Parathyroid adenoma (tissue), 2 donors: ENCODE data around the gene UBAC1.

Experiments
- H2AFZ ChIP-seq: fragments of 300-600 bp; sonication (generic); one replicate; pipeline ENCODE4 v1.7.0; 2017; ENCODE audit warnings: antibody characterized with exemption, mild to moderate bottlenecking
- H3K27ac ChIP-seq: fragments of 300-600 bp; sonication (generic); one replicate; pipeline ENCODE4 v1.7.0; 2017
- H3K27me3 ChIP-seq: fragments of 300-600 bp; sonication (generic); one replicate; pipeline ENCODE4 v1.7.0; 2017; ENCODE audit warnings: low read length; ENCODE audit not compliant: control insufficient read depth, insufficient read depth
- H3K36me3 ChIP-seq: fragments of 300-600 bp; sonication (generic); one replicate; pipeline ENCODE4 v1.7.0; 2017; ENCODE audit warnings: low read length; ENCODE audit not compliant: control insufficient read depth, insufficient read depth
- H3K4me1 ChIP-seq: fragments of 300-600 bp; sonication (generic); one replicate; pipeline ENCODE4 v1.7.0; 2017; ENCODE audit warnings: control low read depth
- H3K4me2 ChIP-seq: fragments of 300-600 bp; sonication (generic); one replicate; pipeline ENCODE4 v1.7.0; 2017; ENCODE audit warnings: low read length
- H3K4me3 ChIP-seq: fragments of 300-600 bp; sonication (generic); one replicate; pipeline ENCODE4 v1.7.0; 2017; ENCODE audit warnings: low read depth, low read length
- H3K79me2 ChIP-seq: fragments of 300-600 bp; sonication (generic); one replicate; pipeline ENCODE4 v1.7.0; 2017; ENCODE audit warnings: control low read depth
- H3K9ac ChIP-seq: fragments of 300-600 bp; sonication (generic); one replicate; pipeline ENCODE4 v1.7.0; 2017; ENCODE audit warnings: mild to moderate bottlenecking
- H3K9me3 ChIP-seq: fragments of 300-600 bp; sonication (generic); one replicate; pipeline ENCODE4 v1.7.0; 2017; ENCODE audit warnings: low read length; ENCODE audit not compliant: control insufficient read depth
- CTCF ChIP-seq: fragments of 300-600 bp; sonication (generic); IDR thresholded peaks from one replicate; pipeline ENCODE4 v1.7.0; 2017; ENCODE audit warnings: antibody characterized with exemption, mild to moderate bottlenecking
- donor health status: primary hyperparathyroidism.

Gene UBAC1

GRCh38 chr9:135928074-135928730 is 33.0 kb downstream of the UBAC1 start:
- Histone ChIP-seq H3K27ac (no peak overlapping the region), H3K9ac (no peak overlapping the region), H3K4me1 (no peaks in the 10 kb centered on the region), H2AFZ (no peak overlapping the region), H3K4me3 (no peak overlapping the region), H3K36me3 (no peaks in the 10 kb centered on the region), H3K79me2 (no peaks in the 10 kb centered on the region), H3K9me3 (no peaks in the 10 kb centered on the region), H3K4me2 (no peak overlapping the region), H3K27me3 (no peaks in the 10 kb centered on the region)
- no peak for TF ChIP-seq CTCF

- Histone ChIP-seq H3K27ac (no peak overlapping the region), H3K27me3 (no peaks in the 10 kb centered on the region), H3K9ac (no peak overlapping the region), H3K79me2 (no peaks in the 10 kb centered on the region), H3K9me3 (no peaks in the 10 kb centered on the region), H3K36me3 (no peaks in the 10 kb centered on the region), H3K4me1 (no peaks in the 10 kb centered on the region), H3K4me3 (no peak overlapping the region), H2AFZ (no peak overlapping the region), H3K4me2 (no peak overlapping the region)
- TF ChIP-seq CTCF, result no peak
Observed at GRCh38 chr9:135927195-135928013, 33.8 kb downstream of the UBAC1 start.

- Histone ChIP-seq H3K4me3 (no peak overlapping the region), H3K27me3 (no peaks in the 10 kb centered on the region), H3K4me1 (no peaks in the 10 kb centered on the region), H3K36me3 (no peaks in the 10 kb centered on the region), H3K4me2 (no peak overlapping the region), H3K9ac (no peak overlapping the region), H3K79me2 (no peaks in the 10 kb centered on the region), H3K27ac (no peak overlapping the region), H2AFZ (no peak overlapping the region), H3K9me3 (no peaks in the 10 kb centered on the region)
- TF ChIP-seq CTCF, result no peak
Observed at GRCh38 chr9:135926402-135927194, 34.6 kb downstream of the UBAC1 start.

GRCh38 chr9:135925496-135926133 is 35.6 kb downstream of the UBAC1 start:
- no peak overlapping the region for H3K4me3 ChIP-seq
- H3K9ac ChIP-seq, result no peak overlapping the region
- H3K4me2 ChIP-seq, result no peak overlapping the region
- no peak overlapping the region for H3K27ac ChIP-seq
- no peak for TF ChIP-seq CTCF
- no peak overlapping the region for H2AFZ ChIP-seq
- H3K27me3 ChIP-seq, result no peaks in the 10 kb centered on the region
- no peaks in the 10 kb centered on the region for H3K79me2 ChIP-seq
- no peaks in the 10 kb centered on the region for H3K36me3 ChIP-seq
- H3K9me3 ChIP-seq, result no peaks in the 10 kb centered on the region
- no peaks in the 10 kb centered on the region for H3K4me1 ChIP-seq
